ENCODE results near the gene USP7.
"Not testable (repeated sequence)": the region's sequence is repeated elsewhere in the genome, so short reads cannot be mapped to it uniquely, and the experiment has no call there.

USP7 gene

GRCh38 chr16:8874388-8874787, 89.3 kb downstream of the USP7 start:
- no peak for DNase-seq

GRCh38 chr16:8873866-8874195, 89.9 kb downstream of the USP7 start:
- DNase-seq = not testable (repeated sequence)

GRCh38 chr16:8872967-8873865, 90.5 kb downstream of the USP7 start:
- DNase-seq = no peak

- no peak for DNase-seq
Observed at GRCh38 chr16:8872071-8872470, 91.6 kb downstream of the USP7 start.

- not testable (repeated sequence) for DNase-seq
Observed at GRCh38 chr16:8869988-8870241, 93.8 kb downstream of the USP7 start.

- DNase-seq = no peak
Observed at GRCh38 chr16:8869212-8869987, 94.3 kb downstream of the USP7 start.

GRCh38 chr16:8868416-8869211, 95.1 kb downstream of the USP7 start, which contains the start of gene CARHSP1:
CARHSP1 (minus strand) TSS chr16:8869006; CDS start chr16:8859328, 9,678 bp downstream.
- DNase-seq = peak; percentile 92

- no peak for DNase-seq
Observed at GRCh38 chr16:8867932-8868415, 95.7 kb downstream of the USP7 start.

GRCh38 chr16:8867216-8867931, 96.3 kb downstream of the USP7 start:
- DNase-seq = no peak

- DNase-seq = no peak
Observed at GRCh38 chr16:8866884-8867215, 96.9 kb downstream of the USP7 start.

- peak; percentile 78 for DNase-seq
Observed at GRCh38 chr16:8866118-8866883, 97.4 kb downstream of the USP7 start.

- DNase-seq = no peak
Observed at GRCh38 chr16:8865145-8865882, 98.4 kb downstream of the USP7 start.

- no peak for DNase-seq
Observed at GRCh38 chr16:8864480-8865110, 99.1 kb downstream of the USP7 start.

- no peak for DNase-seq
Observed at GRCh38 chr16:8863594-8864424, 99.9 kb downstream of the USP7 start.

- no peak for DNase-seq
Observed at GRCh38 chr16:8862309-8863130, 101.2 kb downstream of the USP7 start.

GRCh38 chr16:8861563-8862308, 102.0 kb downstream of the USP7 start:
- no peak for DNase-seq

GRCh38 chr16:8859913-8860881, 103.5 kb downstream of the USP7 start:
- DNase-seq = no peak
